ENCODE results near the gene XRCC1. TPM values are rescaled to one million over a fixed set of nuclear protein-coding genes. Genes with fewer than 3 reads are reported as not detected.
A peak's percentile ranks its signal among the peaks of the same experiment; 100 is the strongest.

Gene XRCC1
- total RNA-seq, 4 donors from 2014 or later = 29.6 to 38.8 (median 31.3) TPM

DNA sequence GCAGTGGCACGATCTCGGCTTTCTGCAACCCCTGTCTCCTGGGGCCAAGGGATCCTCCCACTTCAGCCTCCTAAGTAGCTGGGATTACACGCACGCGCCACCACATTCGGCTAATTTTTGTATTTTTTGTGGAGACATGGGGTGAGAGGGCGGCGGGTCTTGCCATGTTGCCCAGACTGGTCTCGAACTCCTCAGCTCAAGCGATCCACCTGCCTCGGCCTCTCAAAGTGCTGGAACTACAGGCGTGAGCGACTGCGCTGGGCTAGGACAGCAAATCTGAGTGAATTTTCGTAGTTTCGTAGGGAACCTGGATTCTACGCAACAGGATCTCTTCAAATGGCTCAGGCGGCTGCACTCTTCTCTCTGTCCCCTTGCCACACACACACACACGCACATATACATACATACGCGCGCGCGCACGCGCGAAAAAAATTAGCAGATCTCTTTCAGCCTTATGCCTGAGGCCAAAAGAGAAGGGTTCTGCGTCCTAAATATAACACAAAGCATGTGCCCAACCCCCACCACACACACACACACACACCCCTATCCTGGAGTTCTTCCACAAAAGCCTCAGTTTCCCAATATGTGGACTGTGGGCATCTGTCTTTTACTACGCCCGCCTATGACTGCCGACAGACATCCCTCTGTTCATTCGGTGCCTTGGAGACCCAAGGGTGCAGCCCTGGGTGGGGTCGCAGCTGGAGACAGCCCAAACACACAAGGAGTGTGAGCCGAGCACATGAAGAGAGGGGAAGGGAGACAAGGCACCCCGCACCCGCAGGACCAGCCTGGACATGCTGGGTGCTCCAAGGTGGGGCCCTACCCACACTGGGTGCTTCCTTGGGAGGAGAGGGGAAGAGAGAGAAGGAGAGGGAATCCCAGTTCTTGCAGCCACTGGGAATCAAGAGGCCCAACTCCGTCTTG lies 890 bp upstream of the XRCC1 start:
- DNase-seq = no peak
- Histone ChIP-seq H3K27me3 (no peaks in the 10 kb centered on the region), H3K4me1 (peaks cover 16 to 25% of the 10 kb centered on the region in 2 donors), H3K9me3 (no peaks in the 10 kb centered on the region), H3K36me3 (no peaks in the 10 kb centered on the region), H3K4me3 (replicated peaks in 1 of 3) (peak overlapping the region in 1 of 3 donors; percentile 44), H3K27ac (peak overlapping the region in 2 of 3 donors; percentile 57 to 77)
- TF ChIP-seq, protein P1, sequence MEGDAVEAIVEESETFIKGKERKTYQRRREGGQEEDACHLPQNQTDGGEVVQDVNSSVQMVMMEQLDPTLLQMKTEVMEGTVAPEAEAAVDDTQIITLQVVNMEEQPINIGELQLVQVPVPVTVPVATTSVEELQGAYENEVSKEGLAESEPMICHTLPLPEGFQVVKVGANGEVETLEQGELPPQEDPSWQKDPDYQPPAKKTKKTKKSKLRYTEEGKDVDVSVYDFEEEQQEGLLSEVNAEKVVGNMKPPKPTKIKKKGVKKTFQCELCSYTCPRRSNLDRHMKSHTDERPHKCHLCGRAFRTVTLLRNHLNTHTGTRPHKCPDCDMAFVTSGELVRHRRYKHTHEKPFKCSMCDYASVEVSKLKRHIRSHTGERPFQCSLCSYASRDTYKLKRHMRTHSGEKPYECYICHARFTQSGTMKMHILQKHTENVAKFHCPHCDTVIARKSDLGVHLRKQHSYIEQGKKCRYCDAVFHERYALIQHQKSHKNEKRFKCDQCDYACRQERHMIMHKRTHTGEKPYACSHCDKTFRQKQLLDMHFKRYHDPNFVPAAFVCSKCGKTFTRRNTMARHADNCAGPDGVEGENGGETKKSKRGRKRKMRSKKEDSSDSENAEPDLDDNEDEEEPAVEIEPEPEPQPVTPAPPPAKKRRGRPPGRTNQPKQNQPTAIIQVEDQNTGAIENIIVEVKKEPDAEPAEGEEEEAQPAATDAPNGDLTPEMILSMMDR (IDR thresholded peaks at IDR 0.05) = no peak
- no peak for TF ChIP-seq POLR2A (IDR thresholded peaks at IDR 0.05)
- WGBS, 2 donors = 64 to 72% methylated on average over 37 of the region's 37 CpGs
- intact Hi-C loops (cut with DNase I) = loop anchor here (2.0 kb wide), 1 partner anchor 21 kb away; the partner anchor contains the start of genes IRGQ and ZNF576

DNA sequence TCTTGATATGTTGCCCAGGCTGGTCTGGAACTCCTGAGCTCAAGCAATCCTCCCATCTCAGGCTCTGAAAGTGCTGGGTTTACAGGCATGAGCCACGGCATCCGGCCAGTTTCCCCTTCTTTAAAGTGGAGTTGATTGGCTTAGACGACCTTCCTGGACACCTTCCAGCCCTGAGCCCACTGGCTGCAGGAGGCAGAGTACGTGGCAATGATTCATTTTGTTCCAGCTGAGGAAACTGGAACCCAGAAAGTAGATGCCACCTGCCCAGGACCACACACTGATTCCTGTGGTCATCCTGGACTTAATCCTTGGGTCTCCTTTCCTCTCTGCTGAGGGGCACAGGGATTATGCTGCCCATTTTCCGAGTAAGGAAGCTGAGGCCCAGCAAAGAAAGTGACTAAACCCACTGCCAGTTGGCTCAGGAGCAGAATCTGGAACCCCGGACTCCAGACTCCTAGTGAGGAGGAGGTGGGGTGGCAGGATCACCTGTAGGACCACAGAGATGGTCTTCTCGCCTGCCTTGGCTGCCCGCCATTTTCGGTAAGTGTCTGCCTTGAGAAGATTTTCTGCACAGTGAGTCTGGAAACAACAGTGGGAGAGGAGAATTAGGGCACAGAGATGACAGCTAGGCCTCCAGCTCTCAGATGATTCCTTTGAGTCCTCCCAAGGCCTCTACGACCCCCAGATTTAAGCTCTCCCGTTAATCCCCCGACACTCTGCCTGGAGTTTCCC lies 737 bp downstream of the XRCC1 start:
- no peak for DNase-seq
- Histone ChIP-seq H3K9me3 (no peaks in the 10 kb centered on the region), H3K36me3 (no peaks in the 10 kb centered on the region), H3K27me3 (no peaks in the 10 kb centered on the region), H3K27ac (peak overlapping the region in 2 of 3 donors; percentile 40 to 72), H3K4me3 (replicated peaks in 1 of 3) (peak overlapping the region; percentile 44 to 98 (median 62)), H3K4me1 (peaks cover 13 to 19% of the 10 kb centered on the region in 2 donors)
- no peak for TF ChIP-seq POLR2A (IDR thresholded peaks at IDR 0.05)
- TF ChIP-seq, protein P1 (IDR thresholded peaks at IDR 0.05) = no peak
- WGBS, 2 donors = 20 to 23% methylated on average over 12 of the region's 12 CpGs
- intact Hi-C loops (cut with DNase I) = loop anchor here (2.0 to 5.0 kb wide), 2 partner anchors 22 to 37 kb away; partner anchors contain the start of genes IRGQ and ZNF576

DNA sequence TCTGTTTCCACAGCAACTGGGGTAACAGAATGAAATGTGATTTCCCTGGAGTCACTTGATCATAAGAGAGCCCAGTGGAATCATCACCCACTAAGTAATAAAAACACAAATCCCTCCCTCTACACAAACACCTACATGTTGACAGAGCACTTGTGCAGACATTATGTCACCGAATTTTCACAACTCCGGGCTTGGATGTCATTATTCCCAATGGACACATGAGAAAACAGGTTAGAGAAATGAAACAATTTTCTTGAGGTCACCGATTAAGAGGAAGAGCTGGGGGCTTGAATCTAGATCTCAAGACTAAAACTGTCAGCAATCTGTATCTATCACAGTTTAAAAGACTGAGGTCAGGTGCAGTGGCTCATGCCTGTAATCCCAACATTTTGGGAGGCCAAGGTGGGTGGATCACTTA lies 3.1 kb downstream of the XRCC1 start:
- H3K27me3 ChIP-seq = no peaks in the 10 kb centered on the region
- intact Hi-C loops (cut with DNase I) = loop anchor here (5.0 kb wide), 1 partner anchor 35 kb away; no protein-coding TSS in a partner anchor
- H3K4me1 ChIP-seq = peaks cover 13 to 19% of the 10 kb centered on the region in 2 donors
- 68 to 72% methylated on average over 3 of the region's 3 CpGs for WGBS, 2 donors
- H3K9me3 ChIP-seq = no peaks in the 10 kb centered on the region
- no peak overlapping the region for H3K4me3 ChIP-seq (replicated peaks in 1 of 3)
- no peak for TF ChIP-seq POLR2A (IDR thresholded peaks at IDR 0.05)
- TF ChIP-seq, protein P1 (IDR thresholded peaks at IDR 0.05) = no peak
- no peaks in the 10 kb centered on the region for H3K36me3 ChIP-seq
- H3K27ac ChIP-seq = no peak overlapping the region
- no peak for DNase-seq

DNA sequence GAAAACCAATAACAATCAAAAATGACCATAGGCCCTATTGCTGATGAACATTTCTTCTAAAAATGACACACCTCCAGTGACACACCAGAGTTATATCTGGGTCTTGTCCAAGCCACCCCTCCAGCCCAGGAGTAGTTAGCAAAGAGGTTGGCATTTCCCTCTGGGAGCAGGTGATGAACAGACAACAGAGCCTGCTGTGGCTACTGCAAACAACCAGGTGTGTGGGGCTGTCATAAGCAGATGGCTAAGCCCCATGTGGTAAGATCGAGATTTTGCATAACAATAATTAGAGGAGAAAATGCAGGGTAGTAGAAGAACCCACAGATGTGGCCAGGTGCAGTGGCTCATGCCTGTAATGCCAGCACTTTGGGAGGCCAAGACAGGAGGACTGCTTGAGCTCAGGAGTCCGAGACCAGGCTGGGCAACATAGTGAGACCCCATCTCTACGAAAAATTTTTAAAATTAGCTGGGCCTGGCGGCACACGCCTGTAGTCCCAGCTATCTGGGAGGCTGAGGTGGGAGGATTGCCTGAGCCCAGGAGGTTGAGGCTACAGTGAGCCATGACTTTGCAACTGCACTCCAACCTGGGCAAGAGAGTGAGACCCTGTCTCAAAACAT lies 5.0 kb downstream of the XRCC1 start:
- 95 to 97% methylated on average over 5 of the region's 5 CpGs for WGBS, 2 donors
- Histone ChIP-seq H3K36me3 (no peaks in the 10 kb centered on the region), H3K27ac (no peak overlapping the region), H3K4me3 (replicated peaks in 1 of 3) (no peak overlapping the region), H3K4me1 (peaks cover 13 to 15% of the 10 kb centered on the region in 2 donors), H3K27me3 (no peaks in the 10 kb centered on the region), H3K9me3 (no peaks in the 10 kb centered on the region)
- no peak for DNase-seq
- intact Hi-C loops (cut with DNase I) = loop anchor here (5.0 kb wide), 1 partner anchor 33 kb away; no protein-coding TSS in a partner anchor
- TF ChIP-seq, protein P1 (IDR thresholded peaks at IDR 0.05) = no peak
- no peak for TF ChIP-seq POLR2A (IDR thresholded peaks at IDR 0.05)

Measured in thyroid gland (tissue), 4 donors.